C4-2B (cell line): ENCODE measurements around the gene AIMP2.
"Not testable (repeated sequence)": the region's sequence is repeated elsewhere in the genome, so short reads cannot be mapped to it uniquely, and the experiment has no call there.

Experiments
- H3K27ac ChIP-seq: fragments of 450-650 bp; 2 replicates; pipeline ENCODE4 v1.5.1; 2017
- CTCF ChIP-seq: fragments of 450-650 bp; conservative IDR thresholded peaks from 2 replicates; pipeline ENCODE4 v1.5.1; 2017; ENCODE audit warnings: mild to moderate bottlenecking
- ZFX ChIP-seq: fragments of 450-650 bp; IDR thresholded peaks from 2 replicates; pipeline ENCODE4 v1.6.1; 2017

Gene AIMP2

GRCh38 chr7:6032167-6032566 is 23.1 kb downstream of the AIMP2 start:
- H3K27ac ChIP-seq: no peak overlapping the region
- no peak for TF ChIP-seq ZFX
- no peak for TF ChIP-seq CTCF

- no peak overlapping the region for H3K27ac ChIP-seq
- TF ChIP-seq ZFX (no peak), CTCF (no peak)
Measured at GRCh38 chr7:6032641-6033040, 23.6 kb downstream of the AIMP2 start.

GRCh38 chr7:6035165-6035564 is 26.1 kb downstream of the AIMP2 start:
- TF ChIP-seq CTCF (no peak), ZFX (no peak)
- no peak overlapping the region for H3K27ac ChIP-seq

GRCh38 chr7:6035686-6036085 is 26.6 kb downstream of the AIMP2 start:
- H3K27ac ChIP-seq: no peak overlapping the region
- TF ChIP-seq ZFX (no peak), CTCF (no peak)

GRCh38 chr7:6049780-6050179 is 40.7 kb downstream of the AIMP2 start:
- TF ChIP-seq ZFX (no peak), CTCF (no peak)

GRCh38 chr7:6051185-6051584 is 42.1 kb downstream of the AIMP2 start:
- not testable (repeated sequence) for H3K27ac ChIP-seq

More at GRCh38 chr7:6049780-6050179, 40.7 kb downstream of the AIMP2 start:
- H3K27ac ChIP-seq: no peak overlapping the region

- no peak overlapping the region for H3K27ac ChIP-seq
Measured at GRCh38 chr7:6056616-6057015, 47.5 kb downstream of the AIMP2 start.

More at GRCh38 chr7:6056616-6057015, 47.5 kb downstream of the AIMP2 start:
- TF ChIP-seq CTCF (no peak), ZFX (no peak)
